Eye (tissue), 1 donor: Measurements from ENCODE around the gene GRAMD1B.
"Not testable (repeated sequence)": the region's sequence is repeated elsewhere in the genome, so short reads cannot be mapped to it uniquely, and the experiment has no call there.

Source experiments
- DNase-seq: peaks from one replicate; pipeline ENCODE4 v3.0.0-alpha.2; 2015

GRAMD1B gene

GRCh38 chr11:123448823-123449222 is 18.8 kb downstream of the GRAMD1B start:
- DNase-seq, result peak; percentile 43

- DNase-seq, result no peak
Observed at GRCh38 chr11:123449436-123449835, 19.4 kb downstream of the GRAMD1B start.

- DNase-seq, result peak; percentile 40
Observed at GRCh38 chr11:123450623-123451022, 20.6 kb downstream of the GRAMD1B start.

- DNase-seq, result no peak
Observed at GRCh38 chr11:123451183-123451781, 21.2 kb downstream of the GRAMD1B start.

- no peak for DNase-seq
Observed at GRCh38 chr11:123452794-123453193, 22.7 kb downstream of the GRAMD1B start.

GRCh38 chr11:123454060-123454651 is 24.1 kb downstream of the GRAMD1B start:
- DNase-seq, result no peak

- DNase-seq, result no peak
Observed at GRCh38 chr11:123454796-123455195, 24.7 kb downstream of the GRAMD1B start.

- not testable (repeated sequence) for DNase-seq
Observed at GRCh38 chr11:123456448-123456847, 26.4 kb downstream of the GRAMD1B start.

- DNase-seq, result no peak
Observed at GRCh38 chr11:123457187-123457770, 27.2 kb downstream of the GRAMD1B start.

- DNase-seq, result no peak
Observed at GRCh38 chr11:123458501-123458900, 28.4 kb downstream of the GRAMD1B start.

- DNase-seq, result no peak
Observed at GRCh38 chr11:123460012-123460700, 30.1 kb downstream of the GRAMD1B start.

GRCh38 chr11:123461164-123461563 is 31.1 kb downstream of the GRAMD1B start:
- DNase-seq, result no peak

GRCh38 chr11:123465667-123466066 is 35.6 kb downstream of the GRAMD1B start:
- not testable (repeated sequence) for DNase-seq

GRCh38 chr11:123466172-123466571 is 36.1 kb downstream of the GRAMD1B start:
- not testable (repeated sequence) for DNase-seq

- DNase-seq, result no peak
Observed at GRCh38 chr11:123469089-123469488, 39.0 kb downstream of the GRAMD1B start.

GRCh38 chr11:123469586-123469985 is 39.5 kb downstream of the GRAMD1B start:
- no peak for DNase-seq

GRCh38 chr11:123470842-123471241 is 40.8 kb downstream of the GRAMD1B start:
- DNase-seq, result no peak

GRCh38 chr11:123472236-123472935 is 42.3 kb downstream of the GRAMD1B start:
- DNase-seq, result no peak

GRCh38 chr11:123473941-123474677 is 44.0 kb downstream of the GRAMD1B start:
- no peak for DNase-seq

- no peak for DNase-seq
Observed at GRCh38 chr11:123474994-123475393, 44.9 kb downstream of the GRAMD1B start.

GRCh38 chr11:123475469-123475868 is 45.4 kb downstream of the GRAMD1B start:
- DNase-seq, result peak; percentile 63

- DNase-seq, result no peak
Observed at GRCh38 chr11:123477205-123477907, 47.3 kb downstream of the GRAMD1B start.
